Astrocyte of the spinal cord (primary cell): Measurements from ENCODE around the gene MSMP.

ENCODE experiments used
- DNase-seq: peaks from one replicate; pipeline ENCODE4 v3.0.0; 2011; ENCODE audit warnings: low read depth, low spot score
- H3K4me3 ChIP-seq: 2 replicates; pipeline ENCODE4 v1.5.1; 2011; ENCODE audit warnings: low read depth, mild to moderate bottlenecking, low read length, moderate library complexity
- CTCF ChIP-seq: IDR thresholded peaks from 2 replicates; pipeline ENCODE4 v1.5.1; 2012; ENCODE audit warnings: low read depth, mild to moderate bottlenecking, low read length, inconsistent platforms
- in situ Hi-C: cut with HindIII; loops from 2 replicates; pipeline ENCODE4 v1.10.0; 2017; ENCODE audit warnings: low sequenced_read_pairs

MSMP gene

GRCh38 chr9:35793461-35793860, 39.4 kb upstream of the MSMP start:
- no peak for DNase-seq
- in situ Hi-C loops, result no loop called here
- H3K4me3 ChIP-seq, result peak overlapping the region; percentile 5
- TF ChIP-seq CTCF, result no peak

- in situ Hi-C loops, result no loop called here
- TF ChIP-seq CTCF, result no peak
- DNase-seq, result no peak
- H3K4me3 ChIP-seq, result no peak overlapping the region
These were observed 38.8 kb upstream of the MSMP start for GRCh38 chr9:35792826-35793225.

GRCh38 chr9:35792024-35792813, 38.1 kb upstream of the MSMP start:
- no peak for DNase-seq
- no peak for TF ChIP-seq CTCF
- peak overlapping the region; percentile 53 for H3K4me3 ChIP-seq
- in situ Hi-C loops, result no loop called here

- DNase-seq, result no peak
- peak within 1 kb of the TSS; percentile 53 for H3K4me3 ChIP-seq
- no peak for TF ChIP-seq CTCF
- in situ Hi-C loops, result no loop called here
These were observed 37.3 kb upstream of the MSMP start, which contains the start of gene NPR2 for GRCh38 chr9:35791297-35791921. Gene NPR2 (plus strand): TSS chr9:35791591. CDS start chr9:35792409, 818 bp downstream.

GRCh38 chr9:35790385-35791296, 36.6 kb upstream of the MSMP start:
- peak overlapping the region; percentile 26 for H3K4me3 ChIP-seq
- peak; percentile 83 for DNase-seq
- TF ChIP-seq CTCF, result peak; percentile 79
- in situ Hi-C loops, result no loop called here

- TF ChIP-seq CTCF, result no peak
- in situ Hi-C loops, result no loop called here
- no peak for DNase-seq
- no peak overlapping the region for H3K4me3 ChIP-seq
These were observed 35.9 kb upstream of the MSMP start for GRCh38 chr9:35790025-35790384.
